OCI-LY7 (cell line): ENCODE measurements around the gene NR1I2.
A peak's percentile ranks its signal among the peaks of the same experiment; 100 is the strongest.

Experiments used
- CTCF ChIP-seq: fragments of 200-600 bp; sonication (generic); conservative IDR thresholded peaks from 2 replicates; pipeline ENCODE4 v1.5.1; 2014; ENCODE audit warnings: mild to moderate bottlenecking, antibody characterized with exemption, low read length, moderate library complexity, mixed read lengths
- EZH2phosphoT487 ChIP-seq: fragments of 200-600 bp; sonication (generic); IDR thresholded peaks from 2 replicates; pipeline ENCODE4 v1.6.1; 2018; ENCODE audit warnings: low read depth, borderline replicate concordance, mild to moderate bottlenecking, mixed run types, antibody characterized with exemption, low read length, moderate library complexity, mixed read lengths

GRCh38 chr3:119810018-119810435 is 28.1 kb downstream of the NR1I2 start:
- TF ChIP-seq CTCF (0 out of 2 replicates have a peak, but pooled peaks have one; percentile 19), EZH2phosphoT487 (no peak)
